GM18519 (cell line): ENCODE data around the gene ADRM1.

Source experiments
- ATAC-seq: cut with Tn5 transposase; IDR thresholded peaks from one replicate; pipeline ENCODE4 v1.9.1; 2021; ENCODE audit warnings: mild to moderate bottlenecking, moderate library complexity; ENCODE audit not compliant: unreplicated experiment, low FRiP score

Gene ADRM1

GRCh38 chr20:62280303-62280702, 22.5 kb upstream of the ADRM1 start:
- no peak for ATAC-seq

GRCh38 chr20:62281161-62281933, 21.4 kb upstream of the ADRM1 start:
- ATAC-seq: no peak

- no peak for ATAC-seq
Measured at GRCh38 chr20:62282103-62282502, 20.7 kb upstream of the ADRM1 start.

GRCh38 chr20:62282877-62283503, 19.8 kb upstream of the ADRM1 start:
- no peak for ATAC-seq

- no peak for ATAC-seq
Measured at GRCh38 chr20:62284448-62284847, 18.3 kb upstream of the ADRM1 start.

DNA sequence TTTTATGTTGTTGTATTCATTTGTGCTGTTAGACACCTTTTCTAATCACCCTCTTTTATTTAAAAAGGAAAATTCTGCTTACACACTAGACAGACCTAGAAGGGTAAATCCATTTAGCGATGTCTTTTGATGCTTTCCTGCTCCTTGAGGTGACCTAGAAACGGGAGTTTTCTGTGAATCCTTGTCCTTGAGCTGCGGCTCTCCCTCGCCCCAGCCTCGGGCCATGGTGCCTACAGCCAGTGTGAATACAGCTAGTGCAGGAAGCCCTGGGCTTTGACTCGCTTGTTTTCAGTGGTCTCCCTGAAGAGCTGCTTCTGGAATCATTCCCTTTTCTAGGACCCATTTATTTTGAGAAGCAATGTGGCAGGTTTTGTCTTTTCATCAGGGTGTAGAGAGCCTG, 17.6 kb upstream of the ADRM1 start:
- ATAC-seq: no peak

DNA sequence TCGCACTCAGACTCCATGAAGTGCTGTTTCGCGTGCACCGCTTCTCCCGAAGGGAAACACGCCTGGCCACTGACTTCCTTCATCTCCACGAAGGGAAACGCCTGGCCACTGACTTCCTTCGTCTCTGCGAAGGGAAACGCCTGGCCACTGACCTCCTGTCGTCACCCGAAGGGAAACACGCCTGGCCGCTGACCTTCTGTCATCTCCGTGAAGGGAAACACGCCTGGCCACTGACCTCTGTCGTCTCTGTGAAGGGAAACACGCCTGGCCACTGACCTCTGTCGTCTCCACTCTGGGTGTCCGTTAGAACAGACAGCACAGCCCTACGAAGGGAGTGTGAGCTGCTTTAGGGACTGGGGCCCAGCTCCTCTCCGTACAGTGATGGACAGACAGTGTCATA, 17.1 kb upstream of the ADRM1 start:
- ATAC-seq: no peak

DNA sequence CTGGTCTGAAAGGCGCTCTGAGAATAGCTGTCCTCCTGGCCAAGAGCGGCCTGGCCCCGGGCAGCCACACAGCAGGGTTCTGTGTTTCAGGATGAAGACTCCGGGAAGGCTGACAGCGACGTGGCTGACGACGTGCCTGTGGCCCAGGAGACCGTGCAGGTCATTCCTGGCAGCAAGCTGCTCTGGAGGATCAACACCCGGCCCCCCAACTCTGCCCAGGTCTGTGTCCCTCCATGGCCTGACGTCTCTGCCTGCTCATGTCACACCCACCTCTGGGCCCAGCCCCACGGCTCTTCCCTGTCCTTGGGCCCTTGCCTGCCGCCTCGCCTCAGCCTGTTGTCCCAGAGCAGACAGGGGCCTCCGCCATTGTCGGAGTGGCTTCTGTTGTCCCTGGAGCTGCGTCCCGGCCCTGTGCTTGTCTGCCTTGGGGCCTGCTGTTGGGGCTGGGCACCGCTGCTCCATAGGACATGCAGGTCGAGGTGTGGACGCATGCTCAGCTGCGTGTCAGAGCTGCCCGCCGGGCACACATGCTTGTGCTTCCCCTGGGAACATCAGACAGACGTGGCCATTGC, 16.2 kb upstream of the ADRM1 start:
- no peak for ATAC-seq

DNA sequence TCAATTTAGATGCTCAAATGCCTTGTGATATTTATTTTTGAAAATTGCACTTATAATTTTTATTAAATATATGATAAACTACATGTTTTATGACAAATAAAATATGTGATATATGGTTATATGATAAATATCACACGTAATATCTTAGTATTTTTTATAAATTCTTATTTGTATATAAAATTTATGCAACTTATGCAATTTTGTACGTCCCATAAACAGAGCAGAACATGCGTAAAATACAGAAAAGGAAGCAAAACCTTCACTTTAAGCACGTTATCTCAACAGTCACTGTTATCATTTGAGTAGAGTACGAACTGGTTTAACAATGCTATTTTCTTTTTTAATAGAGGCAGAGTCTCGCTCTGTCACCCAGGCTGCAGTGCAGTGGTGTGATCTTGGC, 15.7 kb upstream of the ADRM1 start:
- ATAC-seq: no peak

- ATAC-seq: no peak
Measured at GRCh38 chr20:62287759-62288534, 14.8 kb upstream of the ADRM1 start.

GRCh38 chr20:62288535-62289105, 14.2 kb upstream of the ADRM1 start:
- ATAC-seq: no peak

DNA sequence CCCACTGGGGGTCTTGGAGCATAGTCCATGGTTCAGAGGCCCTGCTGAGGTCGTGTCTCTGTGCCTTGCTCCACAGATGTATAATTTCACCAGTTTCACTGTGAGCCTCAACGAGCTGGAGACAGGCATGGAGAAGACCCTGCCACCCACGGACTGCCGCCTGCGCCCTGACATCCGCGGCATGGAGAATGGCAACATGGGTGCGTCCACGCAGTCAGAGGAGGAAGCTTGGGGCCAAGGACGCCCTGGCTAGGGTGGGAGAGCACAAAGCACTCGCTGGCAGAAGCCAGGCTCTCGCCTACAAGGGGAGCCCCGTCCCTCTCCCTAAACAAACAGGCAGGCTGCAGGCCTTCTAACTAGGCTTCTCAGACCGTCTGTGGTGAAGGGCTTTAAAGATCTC, 13.7 kb upstream of the ADRM1 start:
- no peak for ATAC-seq

GRCh38 chr20:62289898-62290297, 12.9 kb upstream of the ADRM1 start:
- no peak for ATAC-seq

DNA sequence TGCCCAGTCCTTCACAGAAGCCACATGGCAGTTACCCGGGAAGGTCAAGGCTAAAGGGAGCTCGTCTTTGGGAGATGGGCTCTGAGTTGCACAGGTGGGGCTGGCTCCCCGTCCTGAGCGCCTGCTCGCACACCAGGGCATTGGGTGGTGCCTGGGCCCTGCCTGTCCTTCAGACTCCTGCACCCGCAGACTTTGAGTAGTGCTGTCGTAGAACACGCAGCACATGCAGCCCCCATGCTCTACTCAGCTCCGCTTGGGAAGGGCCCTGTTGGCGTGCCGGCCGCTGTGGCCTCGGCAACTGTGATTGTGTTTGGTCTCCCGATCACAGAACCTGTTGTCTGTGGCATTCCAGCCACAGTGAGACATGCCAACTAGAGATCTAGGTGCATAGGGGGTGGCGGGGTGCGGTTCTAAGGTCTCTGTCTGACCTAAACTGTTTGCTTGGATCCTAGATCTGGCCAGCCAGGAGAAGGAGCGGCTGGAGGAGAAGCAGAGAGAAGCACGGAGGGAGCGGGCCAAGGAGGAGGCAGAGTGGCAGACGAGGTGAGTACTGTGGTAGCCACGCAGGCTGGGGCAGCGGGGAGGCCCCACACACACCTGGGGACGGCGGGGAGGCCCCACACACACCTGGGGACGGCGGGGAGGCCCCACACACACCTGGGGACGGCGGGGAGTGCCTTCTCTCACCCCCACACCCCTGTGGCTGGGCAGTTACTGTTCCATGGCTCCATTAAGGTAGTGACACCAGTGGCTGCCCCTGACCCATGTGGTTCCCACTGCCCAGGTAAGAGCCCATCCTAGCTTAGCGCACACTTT, 11.3 kb upstream of the ADRM1 start:
- ATAC-seq: no peak

DNA sequence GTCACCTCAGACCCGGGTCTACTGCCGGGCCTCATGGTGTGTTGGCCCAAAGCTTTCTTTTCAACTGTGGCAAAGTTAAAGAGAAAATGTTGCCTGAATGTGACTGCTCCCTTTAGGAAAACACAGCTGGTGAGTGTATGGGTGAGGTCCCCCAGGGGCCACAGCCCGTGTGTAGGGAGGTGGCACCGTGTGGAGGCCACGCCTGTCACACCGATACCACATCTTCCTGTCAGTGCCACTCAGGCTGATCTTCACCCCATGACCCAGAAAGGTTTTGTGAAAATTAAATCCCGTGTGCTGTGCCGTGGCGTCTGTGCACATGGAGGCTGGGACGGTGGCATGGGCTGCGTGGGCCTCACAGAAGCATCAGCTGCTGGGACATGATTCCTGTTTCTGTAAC, 10.7 kb upstream of the ADRM1 start:
- ATAC-seq: no peak

GRCh38 chr20:62293111-62293784, 9.5 kb upstream of the ADRM1 start:
- no peak for ATAC-seq

DNA sequence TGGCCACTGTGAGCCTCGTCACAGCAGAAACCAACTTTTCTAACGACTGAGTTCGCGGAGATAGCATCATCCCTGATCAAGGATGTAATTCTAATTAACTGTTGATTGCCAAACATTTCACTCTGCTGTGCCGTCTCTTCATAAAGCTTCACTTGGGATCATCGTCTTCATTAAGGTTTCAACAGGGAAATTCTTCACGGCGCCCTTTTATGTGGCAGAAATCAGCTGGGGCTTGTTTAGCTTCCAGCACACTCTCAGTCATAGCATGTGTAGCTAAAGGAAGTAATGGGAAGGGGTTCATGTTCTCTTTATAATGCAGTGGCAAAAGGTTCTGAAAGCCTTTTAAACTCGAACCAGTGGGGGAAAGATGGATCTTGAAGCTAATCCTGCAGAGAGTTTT, 8.9 kb upstream of the ADRM1 start:
- ATAC-seq: no peak

DNA sequence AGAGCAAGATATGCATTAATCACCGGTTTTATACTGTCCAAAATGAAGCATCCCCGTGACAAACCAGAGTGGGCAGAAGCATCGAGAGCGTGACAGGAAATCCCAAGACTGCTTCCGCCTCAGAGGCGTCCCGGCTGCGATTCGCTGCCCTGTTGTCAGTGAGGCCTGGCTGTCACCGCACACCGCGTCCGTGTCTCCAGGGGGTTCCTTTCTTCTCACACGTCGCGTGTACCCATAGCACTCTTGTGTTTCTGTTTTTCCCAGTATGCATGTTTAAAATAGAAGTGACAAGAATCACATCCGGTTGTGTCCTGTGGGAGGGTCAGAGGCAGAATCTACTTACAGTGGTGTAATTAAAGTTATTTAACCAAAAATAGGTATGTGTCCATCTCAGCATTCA, 8.3 kb upstream of the ADRM1 start:
- no peak for ATAC-seq

DNA sequence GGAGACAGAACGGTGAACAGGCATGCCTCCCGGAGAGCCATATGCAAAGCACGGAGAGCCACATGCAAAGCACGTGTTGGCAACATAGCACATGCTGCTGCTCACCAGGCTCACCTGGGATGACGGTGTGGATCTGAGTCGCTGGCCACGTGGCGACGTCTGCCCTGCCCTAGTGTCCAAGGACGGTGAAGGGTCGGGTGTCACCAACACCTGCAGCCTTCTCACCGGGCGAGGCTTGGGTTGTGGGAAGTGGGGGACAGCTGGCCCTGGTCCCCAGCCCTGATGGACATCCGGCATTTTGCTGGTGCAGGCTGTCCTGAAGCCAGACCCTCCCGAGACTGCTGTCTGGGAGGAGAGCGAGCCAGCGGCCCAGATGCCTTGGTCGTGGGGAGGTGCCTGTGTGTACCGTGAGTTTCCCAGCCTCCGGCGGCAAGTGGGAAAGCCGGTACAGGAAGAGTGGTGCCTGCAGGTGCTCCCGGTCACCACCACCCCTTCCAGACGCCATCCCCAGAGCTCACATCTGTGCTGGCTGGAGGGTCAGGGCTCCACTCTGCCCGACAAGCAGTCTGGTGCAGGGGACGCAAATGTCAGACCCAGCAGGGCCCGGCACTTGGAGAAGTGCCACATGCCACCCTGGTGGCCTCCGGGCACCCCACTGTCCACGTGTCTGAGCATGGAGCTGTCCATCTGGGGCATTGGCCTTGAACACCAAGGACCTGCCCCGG, 5.9 kb upstream of the ADRM1 start:
- ATAC-seq: no peak
